NCI-H748 treated with DMSO at 0.1 percent for 48 hours (cell line): Measurements from ENCODE around the gene ARHGEF1.
"Not testable (repeated sequence)": the region's sequence is repeated elsewhere in the genome, so short reads cannot be mapped to it uniquely, and the experiment has no call there.

ENCODE experiments used
- DNase-seq: peaks from one replicate; lab custom pipeline; 2025; lab: John Stamatoyannopoulos, UW

Gene ARHGEF1

GRCh38 chr19:41861846-41862245, 21.1 kb upstream of the ARHGEF1 start:
- no peak for DNase-seq

- DNase-seq = no peak
Observed at GRCh38 chr19:41862445-41862986, 20.5 kb upstream of the ARHGEF1 start.

- no peak for DNase-seq
Observed at GRCh38 chr19:41863209-41863931, 19.6 kb upstream of the ARHGEF1 start.

GRCh38 chr19:41864374-41864773, 18.6 kb upstream of the ARHGEF1 start:
- no peak for DNase-seq

- DNase-seq = no peak
Observed at GRCh38 chr19:41866284-41866683, 16.7 kb upstream of the ARHGEF1 start.

GRCh38 chr19:41868120-41868988, 14.6 kb upstream of the ARHGEF1 start:
- no peak for DNase-seq

- DNase-seq = no peak
Observed at GRCh38 chr19:41868989-41869300, 14.0 kb upstream of the ARHGEF1 start.

- no peak for DNase-seq
Observed at GRCh38 chr19:41869374-41869955, 13.5 kb upstream of the ARHGEF1 start.

- DNase-seq = no peak
Observed at GRCh38 chr19:41870401-41870873, 12.5 kb upstream of the ARHGEF1 start.

GRCh38 chr19:41871573-41872383, 11.2 kb upstream of the ARHGEF1 start:
- DNase-seq = no peak

GRCh38 chr19:41872384-41872774, 10.6 kb upstream of the ARHGEF1 start:
- no peak for DNase-seq

- peak; percentile 71 for DNase-seq
Observed at GRCh38 chr19:41872775-41873647, 10.0 kb upstream of the ARHGEF1 start.

- not testable (repeated sequence) for DNase-seq
Observed at GRCh38 chr19:41875973-41876372, 7.0 kb upstream of the ARHGEF1 start.

GRCh38 chr19:41876847-41877832, 5.8 kb upstream of the ARHGEF1 start, which contains the start of gene CD79A:
TSS of gene CD79A (plus strand) at chr19:41877279. CDS start at chr19:41877305, 26 bp downstream.
- DNase-seq = no peak

GRCh38 chr19:41877916-41878905, 4.8 kb upstream of the ARHGEF1 start:
- DNase-seq = no peak

- no peak for DNase-seq
Observed at GRCh38 chr19:41879080-41879479, 3.9 kb upstream of the ARHGEF1 start.

- DNase-seq = no peak
Observed at GRCh38 chr19:41879670-41880328, 3.2 kb upstream of the ARHGEF1 start.

GRCh38 chr19:41880329-41880708, 2.7 kb upstream of the ARHGEF1 start:
- no peak for DNase-seq
